Left cardiac atrium (tissue), 4 donors: ENCODE data around the gene SUN1. TPM values are rescaled to one million over a fixed set of nuclear protein-coding genes. Genes with fewer than 3 reads are reported as not detected.
"Not testable (repeated sequence)": the region's sequence is repeated elsewhere in the genome, so short reads cannot be mapped to it uniquely, and the experiment has no call there.

Experiments used
- ATAC-seq, 2 donors: fragments of 200-7000 bp; cut with Tn5 transposase; one replicate each; pipeline ENCODE4 v1.9.1; 2020; ENCODE audit warnings: mild to moderate bottlenecking in 2 of 2, moderate library complexity in 2 of 2
- DNase-seq: peaks from one replicate; pipeline ENCODE4 v3.0.0-alpha.2; 2020
- intact Hi-C, 2 donors: fragments of 100-400 bp; cut with DNase I; formaldehyde crosslinking; loops; one replicate each; pipeline versions ENCODE4 v1.14.1 to v1.15.1; 2022 to 2023
- total RNA-seq, 2 donors: library from RNA; stranded (reverse); fragmentation: NEBNext Ultra II Directional; extraction: Animal tissue kit (Norgen Biotek cat#: 25700); gene quantifications; one replicate each; pipeline ENCODE4 v1.2.1, GENCODE V29; 2021
- donor health status: DM: no; HTN: yes; CAD: no.
- donor health status: DM: no; HTN: yes; CAD: no; lungs with severe emphysema.
- donor health status: DM: yes; HTN: yes; CAD: no.
- donor health status: Dilated cardiomyopathy.

The SUN1 gene
- total RNA-seq, 2 donors from 2014 or later = 124 to 136 TPM

DNA sequence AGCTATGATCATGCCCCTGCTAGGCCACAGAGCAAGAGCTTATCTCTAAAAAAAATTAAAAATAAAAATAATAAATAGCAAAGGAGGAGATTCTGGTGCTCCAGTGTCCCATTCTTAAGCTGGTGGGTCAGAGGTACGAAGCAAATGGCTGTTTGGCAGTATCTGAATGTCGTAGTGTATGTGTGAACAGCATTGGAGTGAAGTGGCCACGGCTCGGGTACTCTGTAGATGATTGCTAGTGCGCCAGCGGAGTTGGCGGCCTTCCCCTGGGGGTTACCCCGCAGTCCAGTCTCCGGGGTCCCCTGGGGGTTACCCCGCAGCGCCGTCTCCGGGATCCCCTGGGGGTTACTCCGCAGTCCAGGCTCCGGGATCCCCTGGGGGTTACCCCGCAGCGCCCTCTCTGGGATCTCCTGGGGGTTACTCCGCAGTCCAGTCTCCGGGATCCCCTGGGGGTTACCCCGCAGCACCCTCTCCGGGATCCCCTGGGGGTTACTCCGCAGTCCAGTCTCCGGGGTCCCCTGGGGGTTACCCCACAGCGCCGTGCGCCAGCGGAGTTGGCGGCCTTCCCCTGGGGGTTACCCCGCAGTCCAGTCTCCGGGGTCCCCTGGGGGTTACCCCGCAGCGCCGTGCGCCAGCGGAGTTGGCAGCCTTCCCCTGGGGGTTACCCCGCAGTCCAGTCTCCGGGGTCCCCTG lies 14.8 kb downstream of the SUN1 start:
- intact Hi-C loops, DNase-seq, ATAC-seq: not testable (repeated sequence)

- intact Hi-C loops, ATAC-seq, DNase-seq: not testable (repeated sequence)
These were observed 15.5 kb downstream of the SUN1 start for GRCh38 chr7:847728-848127.

DNA sequence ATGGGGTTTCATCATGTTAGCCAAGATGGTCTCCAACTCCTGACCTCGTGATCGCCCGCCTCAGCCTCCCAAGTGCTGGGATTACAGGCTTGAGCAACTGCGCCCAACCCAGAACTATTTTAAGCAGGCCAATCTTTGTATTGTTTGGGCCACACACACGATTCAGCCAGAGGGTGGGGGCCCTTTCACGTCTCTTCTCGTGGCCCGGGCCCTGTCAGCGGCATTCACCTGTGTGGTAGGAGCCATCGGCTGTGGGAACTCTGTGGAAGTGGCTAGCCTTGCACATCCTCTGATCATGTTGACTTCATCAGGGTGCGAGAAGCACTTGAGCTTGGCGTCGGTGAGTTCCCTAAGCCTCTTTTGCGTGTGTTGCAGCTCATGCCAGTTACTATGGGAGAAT lies 16.9 kb downstream of the SUN1 start:
- ATAC-seq (peak; percentile 14 to 32), DNase-seq (no peak)
- intact Hi-C loops = no loop called here

GRCh38 chr7:849781-850180 lies 17.5 kb downstream of the SUN1 start:
- intact Hi-C loops = no loop called here
- peak; percentile 30 to 47 for ATAC-seq
- no peak for DNase-seq

GRCh38 chr7:851204-851603 lies 18.9 kb downstream of the SUN1 start:
- intact Hi-C loops = no loop called here
- ATAC-seq (no peak), DNase-seq (no peak)

- intact Hi-C loops = no loop called here
- ATAC-seq (no peak), DNase-seq (no peak)
These were observed 21.3 kb downstream of the SUN1 start for GRCh38 chr7:853366-854117.

DNA sequence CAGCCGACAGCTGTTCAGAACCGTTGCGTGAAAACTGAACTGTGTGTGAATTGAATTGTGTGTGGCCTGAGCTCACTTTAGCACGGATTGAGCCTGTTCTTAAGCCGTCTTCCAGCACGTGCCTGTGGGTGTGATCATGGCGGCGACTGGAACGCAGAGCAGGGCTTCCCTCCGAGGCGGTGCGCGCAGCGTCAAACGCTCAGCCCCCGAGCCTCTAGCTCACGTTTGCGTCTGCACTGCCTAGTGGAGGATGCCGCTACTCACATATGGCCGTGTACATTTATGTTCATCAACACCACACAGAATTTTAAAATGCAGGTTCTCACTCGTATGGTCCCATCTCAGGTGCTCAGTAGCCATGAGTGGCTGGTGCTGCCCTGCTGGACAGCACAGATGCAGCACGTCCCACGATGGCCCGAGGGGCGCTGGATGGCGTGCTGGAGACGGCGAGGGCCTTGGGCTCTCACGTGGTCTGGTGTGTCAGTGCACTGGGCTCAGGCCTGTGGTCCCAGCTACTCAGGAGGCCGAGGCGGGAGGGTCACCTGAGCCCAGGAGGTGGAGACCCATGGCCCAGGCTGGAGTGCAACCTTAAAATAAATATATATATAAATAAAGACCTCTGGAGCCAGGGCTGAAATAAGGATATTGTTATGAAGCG lies 22.0 kb downstream of the SUN1 start:
- no peak for ATAC-seq
- no peak for DNase-seq
- intact Hi-C loops = no loop called here

DNA sequence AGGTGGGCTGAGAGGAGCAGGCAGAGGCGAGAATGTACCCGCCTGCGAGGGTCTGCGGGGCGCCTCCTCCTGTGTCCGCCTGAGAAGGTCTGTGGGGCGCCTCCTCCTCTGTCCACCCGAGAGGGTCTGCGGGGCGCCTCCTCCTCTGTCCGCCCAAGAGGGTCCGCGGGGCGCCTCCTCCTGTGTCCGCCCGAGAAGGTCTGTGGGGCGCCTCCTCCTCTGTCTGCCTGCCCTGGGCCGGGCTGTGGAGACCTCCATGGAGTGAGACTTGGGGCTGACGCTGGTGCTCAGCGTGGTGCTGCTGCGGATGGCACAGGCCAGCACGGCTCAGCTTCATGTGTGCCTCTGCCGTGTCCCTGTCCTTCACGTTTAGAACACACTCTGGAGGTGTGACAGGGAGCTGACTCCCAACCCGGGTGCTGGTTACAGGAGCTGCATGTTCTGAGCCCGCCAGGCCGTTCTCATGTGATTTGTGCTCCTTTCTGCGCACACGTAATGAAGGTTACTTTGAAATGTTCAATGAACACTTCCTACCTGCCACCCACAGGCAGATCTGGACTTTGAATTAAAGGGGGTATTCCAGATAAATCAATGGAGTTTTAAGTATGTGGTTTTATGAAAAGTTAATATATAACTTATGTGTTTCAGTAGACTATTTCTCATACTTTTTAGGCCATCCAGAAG lies 23.6 kb downstream of the SUN1 start:
- intact Hi-C loops = no loop called here
- ATAC-seq (no peak), DNase-seq (no peak)

DNA sequence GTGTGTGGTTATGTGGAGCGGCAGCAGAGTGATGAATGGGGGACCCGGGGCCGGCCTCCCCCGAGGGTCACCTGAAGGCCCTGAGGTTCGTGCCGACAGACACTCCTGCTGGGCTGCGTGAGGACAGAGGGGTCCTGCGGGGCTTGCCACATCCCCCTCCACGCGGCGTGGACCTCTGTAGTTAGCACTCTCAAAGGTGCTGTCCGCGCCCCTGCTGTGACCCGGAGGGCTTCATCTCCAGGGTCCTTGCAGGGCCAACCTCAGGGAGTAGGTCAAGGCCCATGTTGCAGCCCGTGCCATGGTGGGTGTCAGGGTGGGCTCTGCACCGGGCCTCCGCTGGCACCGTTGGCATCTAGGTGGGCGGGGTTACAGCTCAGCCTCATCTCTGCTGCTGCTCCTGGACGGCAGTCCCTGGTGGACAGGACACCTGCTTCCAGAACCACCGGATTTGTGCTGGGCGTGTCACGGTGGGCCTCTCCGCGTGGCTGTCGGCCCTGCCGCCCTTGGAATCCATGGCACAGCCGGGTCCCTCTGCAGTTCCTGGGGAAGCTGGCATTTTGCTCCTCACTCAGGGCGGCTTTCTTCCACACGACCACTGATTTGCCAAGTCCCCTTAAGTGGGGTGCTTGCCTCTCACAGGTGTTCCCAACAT lies 24.3 kb downstream of the SUN1 start:
- ATAC-seq (no peak), DNase-seq (no peak)
- intact Hi-C loops = no loop called here

GRCh38 chr7:857661-858060 lies 25.4 kb downstream of the SUN1 start:
- intact Hi-C loops = no loop called here
- DNase-seq = no peak
- ATAC-seq = peak in 1 of 2 donors; percentile 63

DNA sequence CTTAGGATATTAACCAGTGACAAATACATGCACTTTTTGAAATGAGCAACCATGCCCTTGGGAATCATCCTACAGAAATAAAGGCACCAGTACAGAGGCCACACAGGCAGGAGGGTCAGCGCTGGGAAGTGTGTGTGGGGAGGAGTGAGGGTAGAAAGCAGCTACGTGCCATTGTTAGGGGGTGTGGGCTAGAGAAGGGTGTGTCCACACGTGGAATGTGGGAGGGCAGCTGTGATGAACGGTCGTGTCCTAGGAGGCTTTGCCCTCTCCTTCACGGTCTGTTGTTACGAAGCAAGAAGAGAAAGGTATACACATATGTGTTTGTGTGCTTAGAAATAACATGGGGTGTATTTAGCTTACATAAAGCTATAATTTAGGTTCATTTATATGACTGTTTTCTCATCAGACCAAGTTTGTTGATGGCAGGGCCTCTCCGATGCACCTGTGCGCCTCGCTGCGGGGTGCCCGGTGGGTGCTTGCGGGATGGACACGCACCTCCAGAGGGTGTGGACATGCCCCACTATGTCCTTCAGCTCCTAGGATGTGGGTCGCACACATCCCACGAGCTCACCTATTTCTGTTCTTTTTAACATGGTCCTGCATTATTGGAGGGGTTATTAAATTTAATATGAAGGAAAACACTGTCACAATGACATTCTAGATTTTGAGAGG lies 27.2 kb downstream of the SUN1 start:
- ATAC-seq = peak in 1 of 2 donors; percentile 55
- intact Hi-C loops = no loop called here
- no peak for DNase-seq

- DNase-seq (no peak), ATAC-seq (no peak)
- intact Hi-C loops = no loop called here
These were observed 27.9 kb downstream of the SUN1 start for GRCh38 chr7:860149-860548.

GRCh38 chr7:861222-861621 lies 28.9 kb downstream of the SUN1 start:
- ATAC-seq = no peak
- intact Hi-C loops = no loop called here

DNA sequence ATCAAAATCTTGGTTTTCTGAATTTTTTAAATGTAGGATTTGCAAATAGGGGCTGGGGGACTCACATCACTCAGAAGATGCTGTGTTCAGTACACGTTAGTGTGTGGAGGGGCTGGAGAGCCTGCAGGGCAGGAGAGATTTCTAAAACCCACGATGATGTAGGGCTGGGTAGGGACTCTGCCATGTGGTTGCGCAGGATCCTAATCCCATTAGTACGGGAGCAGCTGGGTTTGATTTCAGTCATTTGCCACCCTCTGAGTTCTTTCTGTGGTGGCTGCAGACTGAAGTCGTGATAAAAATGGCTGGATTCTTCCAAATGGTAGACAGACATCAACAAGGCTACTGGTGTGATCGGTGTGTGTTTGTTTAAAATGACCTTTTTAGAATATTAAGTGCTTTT lies 29.9 kb downstream of the SUN1 start:
- ATAC-seq = no peak
- intact Hi-C loops = no loop called here
- DNase-seq = no peak

More at GRCh38 chr7:861222-861621, 28.9 kb downstream of the SUN1 start:
- DNase-seq = no peak

DNA sequence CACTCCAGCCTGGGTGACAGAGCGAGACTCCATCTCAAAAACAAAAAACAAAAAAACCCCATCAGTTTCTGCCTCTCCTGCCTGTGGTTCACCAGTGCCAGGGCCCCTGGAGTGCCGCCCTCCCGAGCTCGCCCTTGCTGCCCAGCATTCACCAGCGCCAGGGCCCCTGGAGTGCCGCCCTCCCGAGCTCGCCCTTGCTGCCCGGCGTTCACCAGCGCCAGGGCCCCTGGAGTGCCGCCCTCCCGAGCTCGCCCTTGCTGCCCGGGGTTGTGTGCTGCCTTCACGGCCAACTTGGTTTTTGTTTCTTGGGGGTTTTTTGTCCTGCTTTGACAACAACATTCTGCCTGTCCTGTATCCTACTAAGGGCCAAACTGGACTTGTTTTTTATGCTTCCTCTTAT lies 30.8 kb downstream of the SUN1 start:
- intact Hi-C loops = no loop called here
- ATAC-seq = no peak
- no peak for DNase-seq

DNA sequence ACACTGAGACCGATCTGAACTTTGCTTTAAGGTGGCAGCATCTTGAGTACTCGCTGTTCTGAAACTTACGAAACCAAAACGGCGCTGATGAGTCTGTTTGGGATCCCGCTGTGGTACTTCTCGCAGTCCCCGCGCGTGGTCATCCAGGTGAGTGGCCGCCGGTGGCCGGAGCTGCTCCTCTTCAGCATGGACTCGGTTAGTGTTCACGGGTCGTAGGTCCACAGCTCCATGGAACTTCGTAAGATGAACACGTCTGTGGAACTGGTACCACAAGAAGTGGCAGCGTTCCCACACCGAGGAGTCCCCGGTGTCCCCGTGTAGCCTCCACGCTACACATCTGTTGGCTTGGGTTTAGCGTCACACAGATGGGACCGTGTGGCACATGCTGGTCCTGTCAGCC lies 33.6 kb downstream of the SUN1 start:
- no peak for DNase-seq
- no peak for ATAC-seq
- intact Hi-C loops = no loop called here

DNA sequence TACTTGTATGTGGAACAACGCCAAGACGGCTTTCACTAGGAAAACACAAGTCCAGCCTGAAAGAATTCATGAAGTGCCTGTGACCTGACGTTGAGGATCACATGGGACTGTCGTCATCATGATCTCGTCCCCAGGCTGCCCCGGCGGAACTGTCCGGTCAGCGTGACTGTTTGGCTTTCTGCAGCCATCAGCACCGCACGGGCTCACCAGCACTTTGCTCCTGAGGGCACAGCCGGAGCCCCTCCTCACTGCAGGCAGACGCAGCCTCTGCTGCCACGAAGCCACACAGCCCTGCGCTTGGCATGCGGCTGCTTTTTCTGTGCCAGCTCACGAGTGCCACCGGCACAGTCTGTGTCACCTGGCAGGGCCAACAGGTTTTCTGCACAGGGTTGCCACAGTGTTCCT lies 34.7 kb downstream of the SUN1 start:
- ATAC-seq = peak; percentile 70 to 77
- intact Hi-C loops = no loop called here
- peak; percentile 72 for DNase-seq

DNA sequence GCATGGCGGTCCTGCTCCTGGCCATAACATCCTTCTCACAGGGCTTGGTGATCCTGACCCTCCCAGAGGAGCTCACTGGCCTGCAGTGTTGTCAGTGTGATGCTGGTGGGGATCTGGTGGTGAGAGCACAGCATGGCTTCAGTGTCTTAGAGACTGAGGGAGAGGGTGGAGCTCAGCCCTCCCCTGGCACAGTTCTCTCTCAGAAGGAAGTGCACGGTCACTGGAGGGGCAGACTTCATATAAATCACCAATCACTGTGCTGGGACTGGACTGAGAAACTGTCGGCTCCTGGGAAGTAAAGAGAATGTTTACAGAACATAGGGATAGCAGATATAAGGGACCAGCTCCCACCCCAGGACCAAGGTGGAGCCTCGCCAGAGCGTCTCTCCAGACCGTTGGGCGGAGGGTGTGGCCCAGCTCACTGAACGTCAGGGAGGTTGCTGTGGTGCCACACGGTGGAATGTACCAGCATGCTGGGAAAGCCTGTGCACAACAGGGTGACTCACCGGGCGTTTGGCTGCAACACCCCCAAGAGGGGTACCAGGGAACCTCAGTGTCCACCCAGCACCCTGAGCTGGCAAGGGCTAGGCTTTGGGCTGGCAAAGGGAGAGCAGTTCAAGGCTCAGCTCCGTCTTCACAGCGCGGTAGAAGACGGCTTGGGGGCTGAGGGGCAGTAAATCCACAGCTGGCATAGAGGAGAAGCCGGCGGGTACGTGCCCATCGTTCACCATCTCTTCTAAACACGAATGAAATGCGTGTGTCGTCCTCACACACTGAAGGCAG lies 35.3 kb downstream of the SUN1 start:
- DNase-seq = peak; percentile 71
- peak; percentile 67 to 92 for ATAC-seq
- intact Hi-C loops = no loop called here
